ENCODE measurements around the gene LAT.
A peak's percentile ranks its signal among the peaks of the same experiment; 100 is the strongest.

The LAT gene

GRCh38 chr16:29007730-29008593, 23.1 kb downstream of the LAT start:
- DNase-seq = no peak

GRCh38 chr16:29009050-29009837, 24.4 kb downstream of the LAT start:
- Mint-ChIP-seq H3K27ac (no peak overlapping the region), H3K4me1 (peaks cover 6 to 8% of the 10 kb centered on the region in 2 donors), H3K9me3 (no peaks in the 10 kb centered on the region), H3K4me3 (no peak overlapping the region), H3K27me3 (peaks cover 14 to 40% of the 10 kb centered on the region in 2 donors), H3K36me3 (no peaks in the 10 kb centered on the region)
- ATAC-seq (replicated peaks) = no peak
- DNase-seq = no peak

More at GRCh38 chr16:29007730-29008593, 23.1 kb downstream of the LAT start:
- Mint-ChIP-seq H3K36me3 (no peaks in the 10 kb centered on the region), H3K4me1 (peaks cover 6 to 8% of the 10 kb centered on the region in 2 donors), H3K27ac (no peak overlapping the region), H3K27me3 (peaks cover 17 to 40% of the 10 kb centered on the region in 2 donors), H3K4me3 (no peak overlapping the region), H3K9me3 (no peaks in the 10 kb centered on the region)
- ATAC-seq (replicated peaks) = peak in 1 of 2 donors; percentile 39

GRCh38 chr16:29009838-29010166, 24.9 kb downstream of the LAT start:
- Mint-ChIP-seq H3K27me3 (peaks cover 14 to 34% of the 10 kb centered on the region in 2 donors), H3K9me3 (peaks cover 0 to 3% of the 10 kb centered on the region in 2 donors), H3K4me3 (no peak overlapping the region), H3K36me3 (no peaks in the 10 kb centered on the region), H3K27ac (no peak overlapping the region), H3K4me1 (peaks cover 6 to 11% of the 10 kb centered on the region in 2 donors)
- ATAC-seq (replicated peaks) (no peak), DNase-seq (no peak)

GRCh38 chr16:29011112-29011511, 26.3 kb downstream of the LAT start:
- Mint-ChIP-seq H3K4me1 (peaks cover 6 to 11% of the 10 kb centered on the region in 2 donors), H3K27ac (no peak overlapping the region), H3K36me3 (no peaks in the 10 kb centered on the region), H3K9me3 (peaks cover 0 to 3% of the 10 kb centered on the region in 2 donors), H3K27me3 (peaks cover 14 to 24% of the 10 kb centered on the region in 2 donors), H3K4me3 (no peak overlapping the region)
- no peak for DNase-seq
- no peak for ATAC-seq (replicated peaks)

GRCh38 chr16:29011851-29012250, 27.0 kb downstream of the LAT start:
- H3K4me3 Mint-ChIP-seq = no peak overlapping the region
- peaks cover 6 to 11% of the 10 kb centered on the region in 2 donors for H3K4me1 Mint-ChIP-seq
- ATAC-seq (replicated peaks) = no peak

GRCh38 chr16:29012913-29013553, 28.2 kb downstream of the LAT start:
- Mint-ChIP-seq H3K27ac (no peak overlapping the region), H3K36me3 (no peaks in the 10 kb centered on the region), H3K4me1 (peaks cover 6 to 10% of the 10 kb centered on the region in 2 donors), H3K4me3 (no peak overlapping the region), H3K9me3 (peaks cover 0 to 3% of the 10 kb centered on the region in 2 donors), H3K27me3 (peaks cover 10 to 12% of the 10 kb centered on the region in 2 donors)
- DNase-seq = no peak
- ATAC-seq (replicated peaks) = no peak

More at GRCh38 chr16:29011851-29012250, 27.0 kb downstream of the LAT start:
- Mint-ChIP-seq H3K27ac (no peak overlapping the region), H3K36me3 (no peaks in the 10 kb centered on the region), H3K27me3 (peaks cover 14 to 21% of the 10 kb centered on the region in 2 donors), H3K9me3 (peaks cover 0 to 3% of the 10 kb centered on the region in 2 donors)
- DNase-seq = no peak

- Mint-ChIP-seq H3K27ac (no peak overlapping the region), H3K4me1 (peaks cover 0 to 3% of the 10 kb centered on the region in 2 donors), H3K27me3 (no peaks in the 10 kb centered on the region), H3K4me3 (no peak overlapping the region), H3K9me3 (peaks cover 0 to 3% of the 10 kb centered on the region in 2 donors), H3K36me3 (no peaks in the 10 kb centered on the region)
- peak; percentile 46 to 72 for ATAC-seq (replicated peaks)
- DNase-seq = no peak
Observed at GRCh38 chr16:29014561-29015069, 29.8 kb downstream of the LAT start.

- Mint-ChIP-seq H3K4me3 (no peak overlapping the region), H3K27ac (no peak overlapping the region), H3K4me1 (no peaks in the 10 kb centered on the region), H3K36me3 (no peaks in the 10 kb centered on the region), H3K9me3 (no peaks in the 10 kb centered on the region), H3K27me3 (peaks cover 14 to 26% of the 10 kb centered on the region in 2 donors)
- DNase-seq (no peak), ATAC-seq (replicated peaks) (no peak)
Observed at GRCh38 chr16:29022196-29022595, 37.3 kb downstream of the LAT start.

GRCh38 chr16:29023279-29024277, 38.7 kb downstream of the LAT start:
- Mint-ChIP-seq H3K36me3 (no peaks in the 10 kb centered on the region), H3K9me3 (no peaks in the 10 kb centered on the region), H3K27me3 (peaks cover 14 to 32% of the 10 kb centered on the region in 2 donors), H3K4me3 (no peak overlapping the region), H3K4me1 (peaks cover 0 to 4% of the 10 kb centered on the region in 2 donors), H3K27ac (no peak overlapping the region)
- ATAC-seq (replicated peaks) (no peak), DNase-seq (no peak)

GRCh38 chr16:29024278-29024677, 39.4 kb downstream of the LAT start:
- Mint-ChIP-seq H3K27ac (no peak overlapping the region), H3K9me3 (no peaks in the 10 kb centered on the region), H3K4me1 (peaks cover 2 to 6% of the 10 kb centered on the region in 2 donors), H3K27me3 (peaks cover 14 to 32% of the 10 kb centered on the region in 2 donors), H3K36me3 (no peaks in the 10 kb centered on the region), H3K4me3 (no peak overlapping the region)
- DNase-seq = no peak
- ATAC-seq (replicated peaks) = no peak

- no peak overlapping the region for H3K27ac Mint-ChIP-seq
- H3K36me3 Mint-ChIP-seq = no peaks in the 10 kb centered on the region
- H3K4me1 Mint-ChIP-seq = peaks cover 5 to 7% of the 10 kb centered on the region in 2 donors
- H3K9me3 Mint-ChIP-seq = no peaks in the 10 kb centered on the region
- no peak overlapping the region for H3K4me3 Mint-ChIP-seq
- H3K27me3 Mint-ChIP-seq = peaks cover 14 to 32% of the 10 kb centered on the region in 2 donors
- DNase-seq (no peak), ATAC-seq (replicated peaks) (no peak)
Observed at GRCh38 chr16:29025218-29025617, 40.4 kb downstream of the LAT start.

- Mint-ChIP-seq H3K4me1 (peaks cover 5 to 9% of the 10 kb centered on the region in 2 donors), H3K27ac (no peak overlapping the region), H3K9me3 (no peaks in the 10 kb centered on the region), H3K27me3 (peaks cover 14 to 32% of the 10 kb centered on the region in 2 donors), H3K4me3 (no peak overlapping the region), H3K36me3 (no peaks in the 10 kb centered on the region)
- ATAC-seq (replicated peaks) = no peak
- no peak for DNase-seq
Observed at GRCh38 chr16:29025735-29026134, 40.9 kb downstream of the LAT start.

Data from stimulated activated naive B cell treated with anti-CD40 and anti-IgM and Interleukin-4, amounts not matched to agents 10 μg/mL and 1 μg/mL and 100 μg/mL, for 72 hours (primary cell).